Activated CD4-positive, alpha-beta T cell treated with anti-CD3 and anti-CD28 coated beads for 36 hours (primary cell): ENCODE measurements around the gene ADGRL4. TPM values are rescaled to one million over a fixed set of nuclear protein-coding genes. Genes with fewer than 3 reads are reported as not detected.
"Not testable (repeated sequence)": the region's sequence is repeated elsewhere in the genome, so short reads cannot be mapped to it uniquely, and the experiment has no call there.

Source experiments
- ATAC-seq: fragments of 200-7000 bp; cut with Tn5 transposase; one replicate; pipeline ENCODE4 v1.10.0; 2021; ENCODE audit warnings: mild to moderate bottlenecking, moderate library complexity
- CTCF ChIA-PET: fragments of 350-600 bp; sonication (Branson Sonifier 250); formaldehyde crosslinking; loops from one replicate; lab custom pipeline; 2021; ENCODE audit warnings: antibody characterized with exemption; lab: Charles Lee
- POLR2A ChIA-PET: fragments of 350-600 bp; sonication (Branson Sonifier 250); formaldehyde crosslinking; loops from one replicate; lab custom pipeline; 2021; ENCODE audit warnings: antibody characterized with exemption, inconsistent platforms; lab: Charles Lee
- DNase-seq: peaks from one replicate; pipeline ENCODE4 v3.0.0-alpha.2; 2020
- H3K27ac Mint-ChIP-seq: one replicate; pipeline ENCODE4 v1.8.0; 2021; ENCODE audit warnings: mixed read lengths
- H3K27me3 Mint-ChIP-seq: one replicate; pipeline ENCODE4 v1.8.0; 2021; ENCODE audit warnings: mixed read lengths
- H3K36me3 Mint-ChIP-seq: one replicate; pipeline ENCODE4 v1.8.0; 2021; ENCODE audit warnings: low read depth, mixed read lengths
- H3K4me1 Mint-ChIP-seq: one replicate; pipeline ENCODE4 v1.8.0; 2021; ENCODE audit warnings: mixed read lengths
- H3K4me3 Mint-ChIP-seq: one replicate; pipeline ENCODE4 v1.8.0; 2021; ENCODE audit warnings: mild to moderate bottlenecking, moderate library complexity, mixed read lengths
- H3K9me3 Mint-ChIP-seq: one replicate; pipeline ENCODE4 v1.8.0; 2021; ENCODE audit warnings: low read depth, mixed read lengths
- intact Hi-C, 2 experiments: fragments of 100-400 bp; cut with DNase I in 1 of 2; cut with micrococcal nuclease in 1 of 2; formaldehyde crosslinking; loops; one replicate each; pipeline versions ENCODE4 v1.14.2 to v1.15.1; 2022 to 2024; cut with DNase I, micrococcal nuclease
- total RNA-seq, 2 experiments: library from RNA; stranded (reverse); gene quantifications; one replicate each; pipeline ENCODE4 v1.2.3, GENCODE V29; 2021

The ADGRL4 gene
- total RNA-seq, 2 experiments from 2014 or later, result not detected

GRCh38 chr1:78916986-78917385 lies 89.5 kb downstream of the ADGRL4 start:
- ATAC-seq (no peak), DNase-seq (no peak)
- no peaks in the 10 kb centered on the region for H3K4me1 Mint-ChIP-seq
- no peaks in the 10 kb centered on the region for H3K36me3 Mint-ChIP-seq
- H3K27ac Mint-ChIP-seq, result no peak overlapping the region
- CTCF ChIA-PET, result no interaction called here
- H3K4me3 Mint-ChIP-seq, result no peak overlapping the region
- no peaks in the 10 kb centered on the region for H3K27me3 Mint-ChIP-seq
- H3K9me3 Mint-ChIP-seq, result peaks cover 3% of the 10 kb centered on the region
- intact Hi-C loops, result no loop called here
- POLR2A ChIA-PET, result no interaction called here

- H3K27me3 Mint-ChIP-seq, result no peaks in the 10 kb centered on the region
- ChIA-PET POLR2A (no interaction called here), CTCF (no interaction called here)
- H3K4me1 Mint-ChIP-seq, result no peaks in the 10 kb centered on the region
- peaks cover 3% of the 10 kb centered on the region for H3K9me3 Mint-ChIP-seq
- H3K4me3 Mint-ChIP-seq, result no peak overlapping the region
- no peak overlapping the region for H3K27ac Mint-ChIP-seq
- DNase-seq, result no peak
- H3K36me3 Mint-ChIP-seq, result no peaks in the 10 kb centered on the region
- intact Hi-C loops, result no loop called here
- ATAC-seq, result no peak
Observed at GRCh38 chr1:78913950-78914349, 92.6 kb downstream of the ADGRL4 start.

- ChIA-PET POLR2A (interaction anchor here (0.6 kb wide), 1 partner anchor 163 kb away, joined by 3 read pairs; no protein-coding TSS in a partner anchor), CTCF (no interaction called here)
- peaks cover 3% of the 10 kb centered on the region for H3K9me3 Mint-ChIP-seq
- H3K4me1 Mint-ChIP-seq, result no peaks in the 10 kb centered on the region
- no peaks in the 10 kb centered on the region for H3K27me3 Mint-ChIP-seq
- ATAC-seq, result no peak
- DNase-seq, result no peak
- no peaks in the 10 kb centered on the region for H3K36me3 Mint-ChIP-seq
- H3K27ac Mint-ChIP-seq, result no peak overlapping the region
- intact Hi-C loops, result no loop called here
- H3K4me3 Mint-ChIP-seq, result no peak overlapping the region
Observed at GRCh38 chr1:78911956-78912880, 94.3 kb downstream of the ADGRL4 start.

- POLR2A ChIA-PET, result no interaction called here
- no peak overlapping the region for H3K27ac Mint-ChIP-seq
Observed at GRCh38 chr1:78902641-78903040, 103.9 kb downstream of the ADGRL4 start.

GRCh38 chr1:78894811-78895210 lies 111.7 kb downstream of the ADGRL4 start:
- Mint-ChIP-seq H3K4me3 (no peak overlapping the region), H3K36me3 (no peaks in the 10 kb centered on the region), H3K27ac (no peak overlapping the region), H3K27me3 (no peaks in the 10 kb centered on the region), H3K9me3 (no peaks in the 10 kb centered on the region), H3K4me1 (no peaks in the 10 kb centered on the region)
- intact Hi-C loops, result no loop called here
- ChIA-PET POLR2A (no interaction called here), CTCF (no interaction called here)
- DNase-seq (no peak), ATAC-seq (no peak)

More at GRCh38 chr1:78902641-78903040, 103.9 kb downstream of the ADGRL4 start:
- Mint-ChIP-seq H3K4me3 (no peak overlapping the region), H3K36me3 (no peaks in the 10 kb centered on the region), H3K9me3 (no peaks in the 10 kb centered on the region), H3K4me1 (no peaks in the 10 kb centered on the region), H3K27me3 (no peaks in the 10 kb centered on the region)
- CTCF ChIA-PET, result interaction anchor here (0.6 kb wide), 1 partner anchor 10 kb away, joined by 3 read pairs; no protein-coding TSS in a partner anchor
- intact Hi-C loops, result no loop called here
- ATAC-seq, result no peak
- no peak for DNase-seq

GRCh38 chr1:78892260-78892840 lies 114.2 kb downstream of the ADGRL4 start:
- Mint-ChIP-seq H3K9me3 (no peaks in the 10 kb centered on the region), H3K36me3 (no peaks in the 10 kb centered on the region), H3K27me3 (no peaks in the 10 kb centered on the region), H3K4me1 (no peaks in the 10 kb centered on the region), H3K4me3 (no peak overlapping the region), H3K27ac (no peak overlapping the region)
- ChIA-PET CTCF (interaction anchor here (0.7 kb wide), 1 partner anchor 10 kb away, joined by 3 read pairs; no protein-coding TSS in a partner anchor), POLR2A (no interaction called here)
- intact Hi-C loops, result no loop called here
- ATAC-seq, result no peak
- no peak for DNase-seq

- Mint-ChIP-seq H3K36me3 (no peaks in the 10 kb centered on the region), H3K9me3 (no peaks in the 10 kb centered on the region), H3K4me1 (no peaks in the 10 kb centered on the region), H3K27me3 (peaks cover 3% of the 10 kb centered on the region), H3K27ac (no peak overlapping the region), H3K4me3 (no peak overlapping the region)
- intact Hi-C loops, result no loop called here
- POLR2A ChIA-PET, result no interaction called here
- DNase-seq, result no peak
- CTCF ChIA-PET, result no interaction called here
- ATAC-seq, result no peak
Observed at GRCh38 chr1:78887458-78887857, 119.1 kb downstream of the ADGRL4 start.

GRCh38 chr1:78884685-78885452 lies 121.7 kb downstream of the ADGRL4 start:
- Mint-ChIP-seq H3K27ac (no peak overlapping the region), H3K27me3 (peaks cover 3% of the 10 kb centered on the region), H3K4me1 (no peaks in the 10 kb centered on the region), H3K4me3 (no peak overlapping the region), H3K36me3 (no peaks in the 10 kb centered on the region), H3K9me3 (no peaks in the 10 kb centered on the region)
- ChIA-PET POLR2A (no interaction called here), CTCF (interaction anchor here (0.8 to 2.0 kb wide), 2 partner anchors 11 to 16 kb away, joined by 4 to 6 read pairs; no protein-coding TSS in a partner anchor)
- DNase-seq (no peak), ATAC-seq (no peak)
- intact Hi-C loops, result no loop called here

GRCh38 chr1:78880223-78880622 lies 126.3 kb downstream of the ADGRL4 start:
- H3K36me3 Mint-ChIP-seq, result no peaks in the 10 kb centered on the region
- H3K9me3 Mint-ChIP-seq, result no peaks in the 10 kb centered on the region
- no peak overlapping the region for H3K4me3 Mint-ChIP-seq
- DNase-seq (no peak), ATAC-seq (no peak)
- ChIA-PET POLR2A (no interaction called here), CTCF (no interaction called here)
- intact Hi-C loops, result no loop called here
- H3K4me1 Mint-ChIP-seq, result no peaks in the 10 kb centered on the region
- H3K27me3 Mint-ChIP-seq, result no peaks in the 10 kb centered on the region
- no peak overlapping the region for H3K27ac Mint-ChIP-seq

- DNase-seq, CTCF ChIA-PET, intact Hi-C loops, H3K9me3 Mint-ChIP-seq, H3K27me3 Mint-ChIP-seq, ATAC-seq, H3K36me3 Mint-ChIP-seq, H3K4me1 Mint-ChIP-seq, POLR2A ChIA-PET, H3K27ac Mint-ChIP-seq, H3K4me3 Mint-ChIP-seq: not testable (repeated sequence)
Observed at GRCh38 chr1:78875986-78876385, 130.5 kb downstream of the ADGRL4 start.

GRCh38 chr1:78872801-78873200 lies 133.7 kb downstream of the ADGRL4 start:
- H3K27ac Mint-ChIP-seq, H3K9me3 Mint-ChIP-seq, CTCF ChIA-PET, ATAC-seq, DNase-seq, H3K36me3 Mint-ChIP-seq, H3K27me3 Mint-ChIP-seq, POLR2A ChIA-PET, H3K4me1 Mint-ChIP-seq, H3K4me3 Mint-ChIP-seq, intact Hi-C loops: not testable (repeated sequence)
